Gastroesophageal sphincter (tissue), 4 donors: ENCODE results near the gene PLRG1. TPM values are rescaled to one million over a fixed set of nuclear protein-coding genes. Genes with fewer than 3 reads are reported as not detected.

Experiments used
- ATAC-seq: fragments of 150-250 bp; one replicate; pipeline ENCODE4 v1.9.1; 2016; ENCODE audit warnings: mild to moderate bottlenecking, moderate library complexity
- H3K27ac ChIP-seq, 4 donors: fragments of 200-600 bp; sonication (generic) in 3 of 4; 1 replicate in 3 of 4; 2 replicates in 1 of 4; pipeline ENCODE4 v1.5.1; 2016 to 2019
- H3K27me3 ChIP-seq: fragments of 200-600 bp; sonication (generic); one replicate; pipeline ENCODE4 v1.5.1; 2019
- H3K36me3 ChIP-seq, 2 donors: fragments of 200-600 bp; sonication (generic); one replicate each; pipeline ENCODE4 v1.5.1; 2019; ENCODE audit warnings: control low read depth in 1 of 2
- H3K4me1 ChIP-seq, 3 donors: fragments of 200-600 bp; sonication (generic); 1 replicate in 2 of 3; 2 replicates in 1 of 3; pipeline ENCODE4 v1.5.1; 2016 to 2019; ENCODE audit warnings: control low read depth in 2 of 3
- H3K4me3 ChIP-seq, 2 donors: fragments of 200-600 bp; sonication (generic); one replicate each; pipeline ENCODE4 v1.5.1; 2019; ENCODE audit warnings: mild to moderate bottlenecking in 1 of 2, moderate library complexity in 1 of 2
- H3K9me3 ChIP-seq, 3 donors: fragments of 200-600 bp; sonication (generic); one replicate each; pipeline ENCODE4 v1.5.1; 2017 to 2019; ENCODE audit warnings: control low read depth in 2 of 3
- CTCF ChIP-seq, 4 experiments: fragments of 200-600 bp in 2 of 4; fragments of 450-650 bp in 2 of 4; sonication (generic) in 1 of 4; IDR thresholded peaks; one replicate each; pipeline ENCODE4 v1.5.1; 2017 to 2019; ENCODE audit warnings: antibody characterized with exemption in 4 of 4, mild to moderate bottlenecking in 2 of 4, moderate library complexity in 2 of 4
- EP300 ChIP-seq: sonication (generic); formaldehyde crosslinking; IDR thresholded peaks from one replicate; pipeline ENCODE4 v1.6.1; 2017; ENCODE audit warnings: antibody characterized with exemption, mild to moderate bottlenecking
- POLR2A ChIP-seq, 2 donors: fragments of 450-650 bp; IDR thresholded peaks; one replicate each; pipeline ENCODE4 v1.6.1; 2017; ENCODE audit warnings: antibody characterized with exemption in 2 of 2, mild to moderate bottlenecking in 2 of 2, moderate library complexity in 1 of 2
- POLR2AphosphoS5 ChIP-seq: sonication (generic); formaldehyde crosslinking; IDR thresholded peaks from one replicate; pipeline ENCODE4 v1.6.1; 2017; ENCODE audit warnings: antibody characterized with exemption
- WGBS, 2 donors: methylation state at CpG; one replicate each; pipeline ENCODE4 v1.1.5; 2018; ENCODE audit warnings: low coverage in 1 of 2; 5-methylcytosine and 5-hydroxymethylcytosine counted together
- total RNA-seq, 4 donors: library from RNA; depleted of rRNA; stranded (reverse); fragments of >200 nt; gene quantifications; one replicate each; pipeline ENCODE4 v1.1.0, GENCODE V29; 2016

PLRG1 gene
- total RNA-seq, 4 donors from 2014 or later: 41.4 to 54.0 (median 45.7) TPM

DNA sequence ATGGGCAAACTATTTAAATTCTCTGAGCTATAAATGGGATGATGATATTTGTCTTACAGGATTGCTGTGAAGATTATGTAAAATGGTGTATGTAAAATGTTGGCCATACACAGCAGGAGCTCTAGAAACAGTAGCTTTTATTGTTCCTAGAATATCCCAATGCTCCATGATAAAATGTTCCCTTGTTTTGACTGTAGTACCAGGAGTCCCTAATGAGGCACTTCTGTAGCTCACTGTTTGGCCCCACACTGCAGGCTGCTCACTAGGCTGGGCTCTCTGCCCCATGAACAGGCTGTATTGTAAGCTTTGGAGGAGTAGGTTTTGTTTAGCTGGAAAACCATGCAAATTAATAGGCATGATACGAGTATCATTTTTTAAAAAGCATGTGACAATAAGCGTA, 43.7 kb upstream of the PLRG1 start:
- Histone ChIP-seq H3K36me3 (no peaks in the 10 kb centered on the region), H3K27ac (no peak overlapping the region), H3K4me1 (no peaks in the 10 kb centered on the region), H3K27me3 (peaks cover 13% of the 10 kb centered on the region), H3K9me3 (no peaks in the 10 kb centered on the region), H3K4me3 (no peak overlapping the region)
- WGBS, 2 donors: 52 to 100% methylated on average over 2 of the region's 2 CpGs
- TF ChIP-seq POLR2AphosphoS5 (no peak), CTCF (IDR thresholded peaks at IDR 0.05) (no peak), POLR2A (IDR thresholded peaks at IDR 0.05) (no peak), EP300 (no peak)
- ATAC-seq: no peak

DNA sequence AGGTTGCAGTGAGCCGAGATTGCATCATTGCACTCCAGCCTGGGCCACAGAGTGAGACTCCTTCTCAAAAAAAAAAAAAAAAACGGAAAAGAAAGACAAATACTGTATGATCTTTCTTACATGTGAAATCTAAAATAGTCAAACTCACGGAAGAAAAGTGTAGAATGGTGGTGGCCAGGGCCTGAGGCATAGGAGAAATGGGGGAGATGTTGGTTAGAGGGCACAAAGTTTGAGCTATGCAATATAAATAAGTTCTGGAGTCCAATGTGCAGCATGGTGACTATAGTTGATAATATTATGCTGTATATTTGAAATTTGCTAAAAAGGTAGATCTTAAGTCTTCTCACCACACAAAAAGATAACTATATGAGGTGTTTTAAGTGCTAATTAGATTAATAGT, 41.7 kb upstream of the PLRG1 start:
- H3K4me3 ChIP-seq: no peak overlapping the region
- TF ChIP-seq EP300 (no peak), CTCF (IDR thresholded peaks at IDR 0.05) (no peak), POLR2A (IDR thresholded peaks at IDR 0.05) (no peak), POLR2AphosphoS5 (no peak)
- WGBS, 2 donors: 62 to 86% methylated on average over 2 to 3 of the region's 3 CpGs
- no peaks in the 10 kb centered on the region for H3K36me3 ChIP-seq
- peaks cover 14% of the 10 kb centered on the region for H3K27me3 ChIP-seq
- ATAC-seq: no peak
- H3K27ac ChIP-seq: no peak overlapping the region
- H3K4me1 ChIP-seq: no peaks in the 10 kb centered on the region
- H3K9me3 ChIP-seq: no peaks in the 10 kb centered on the region

- Histone ChIP-seq H3K27me3 (peaks cover 14% of the 10 kb centered on the region), H3K4me1 (no peaks in the 10 kb centered on the region), H3K27ac (no peak within 1 kb of the TSS), H3K4me3 (no peak within 1 kb of the TSS), H3K36me3 (no peaks in the 10 kb centered on the region), H3K9me3 (no peaks in the 10 kb centered on the region)
- TF ChIP-seq POLR2A (IDR thresholded peaks at IDR 0.05) (no peak), CTCF (IDR thresholded peaks at IDR 0.05) (no peak), EP300 (no peak), POLR2AphosphoS5 (no peak)
- 60% methylated on average over 3 of the region's 3 CpGs; no CpG with 5 or more reads in 1 of the 2 donors for WGBS, 2 donors
- no peak for ATAC-seq
These were observed 40.3 kb upstream of the PLRG1 start, which contains the start of gene FGA for GRCh38 chr4:154590329-154591006. Gene FGA, minus strand, starts transcription at chr4:154590742. Its CDS starts 55 bp downstream, at chr4:154590687.

GRCh38 chr4:154589296-154590197, 39.3 kb upstream of the PLRG1 start:
- no peaks in the 10 kb centered on the region for H3K9me3 ChIP-seq
- no peak for ATAC-seq
- TF ChIP-seq POLR2A (IDR thresholded peaks at IDR 0.05) (no peak), EP300 (no peak), CTCF (IDR thresholded peaks at IDR 0.05) (no peak), POLR2AphosphoS5 (no peak)
- peaks cover 14% of the 10 kb centered on the region for H3K27me3 ChIP-seq
- no peak overlapping the region for H3K27ac ChIP-seq
- WGBS, 2 donors: 52 to 80% methylated on average over 5 to 6 of the region's 7 CpGs
- H3K36me3 ChIP-seq: no peaks in the 10 kb centered on the region
- H3K4me3 ChIP-seq: no peak overlapping the region
- no peaks in the 10 kb centered on the region for H3K4me1 ChIP-seq
